Panc1 (cell line): ENCODE data around the gene NXPH4.

Source experiments
- POLR2AphosphoS5 ChIP-seq: IDR thresholded peaks from 2 replicates; pipeline ENCODE4 v1.6.1; 2012; ENCODE audit warnings: mild to moderate bottlenecking, low read depth, low read length, moderate library complexity
- SIN3A ChIP-seq: IDR thresholded peaks from 2 replicates; pipeline ENCODE4 v1.6.1; 2012; ENCODE audit warnings: low read depth, mild to moderate bottlenecking, low read length, moderate library complexity, borderline replicate concordance; ENCODE audit not compliant: insufficient read depth
- TCF7L2 ChIP-seq: IDR thresholded peaks from 2 replicates; pipeline ENCODE4 v1.6.1; 2011; ENCODE audit warnings: mild to moderate bottlenecking, low read depth, low read length, inconsistent platforms
- TF ChIP-seq, protein P1 (sequence below): fragments of 450-650 bp; IDR thresholded peaks from 2 replicates; pipeline ENCODE4 v1.5.1; 2017; ENCODE audit warnings: mild to moderate bottlenecking
- TF ChIP-seq, protein P2 (sequence below), 2 experiments: IDR thresholded peaks; 2 replicates each; pipeline ENCODE4 v1.6.1; 2011 to 2012; ENCODE audit warnings: low read depth in 2 of 2, control low read depth in 1 of 2, low read length in 1 of 2, mild to moderate bottlenecking in 1 of 2, moderate library complexity in 1 of 2; ENCODE audit not compliant: insufficient read depth in 1 of 2

DNA sequence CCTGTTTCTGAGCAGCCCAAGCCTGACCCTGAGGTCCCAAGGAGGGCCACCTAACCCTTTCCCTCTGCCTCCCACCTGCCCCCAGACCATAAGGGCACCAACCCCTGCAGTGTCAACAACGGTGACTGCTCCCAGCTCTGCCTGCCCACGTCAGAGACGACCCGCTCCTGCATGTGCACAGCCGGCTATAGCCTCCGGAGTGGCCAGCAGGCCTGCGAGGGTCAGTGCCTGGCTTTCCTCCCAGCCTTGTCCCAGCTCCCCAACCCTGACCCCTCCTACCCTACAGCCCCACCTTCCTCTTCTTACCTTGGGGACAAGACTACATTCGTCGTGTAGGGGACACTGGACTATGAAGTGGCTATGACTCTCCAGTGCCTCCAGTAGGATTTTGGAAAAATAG is 35.5 kb upstream of the NXPH4 start:
- TF ChIP-seq, protein P1, sequence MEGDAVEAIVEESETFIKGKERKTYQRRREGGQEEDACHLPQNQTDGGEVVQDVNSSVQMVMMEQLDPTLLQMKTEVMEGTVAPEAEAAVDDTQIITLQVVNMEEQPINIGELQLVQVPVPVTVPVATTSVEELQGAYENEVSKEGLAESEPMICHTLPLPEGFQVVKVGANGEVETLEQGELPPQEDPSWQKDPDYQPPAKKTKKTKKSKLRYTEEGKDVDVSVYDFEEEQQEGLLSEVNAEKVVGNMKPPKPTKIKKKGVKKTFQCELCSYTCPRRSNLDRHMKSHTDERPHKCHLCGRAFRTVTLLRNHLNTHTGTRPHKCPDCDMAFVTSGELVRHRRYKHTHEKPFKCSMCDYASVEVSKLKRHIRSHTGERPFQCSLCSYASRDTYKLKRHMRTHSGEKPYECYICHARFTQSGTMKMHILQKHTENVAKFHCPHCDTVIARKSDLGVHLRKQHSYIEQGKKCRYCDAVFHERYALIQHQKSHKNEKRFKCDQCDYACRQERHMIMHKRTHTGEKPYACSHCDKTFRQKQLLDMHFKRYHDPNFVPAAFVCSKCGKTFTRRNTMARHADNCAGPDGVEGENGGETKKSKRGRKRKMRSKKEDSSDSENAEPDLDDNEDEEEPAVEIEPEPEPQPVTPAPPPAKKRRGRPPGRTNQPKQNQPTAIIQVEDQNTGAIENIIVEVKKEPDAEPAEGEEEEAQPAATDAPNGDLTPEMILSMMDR: no peak
- TF ChIP-seq, protein P2, sequence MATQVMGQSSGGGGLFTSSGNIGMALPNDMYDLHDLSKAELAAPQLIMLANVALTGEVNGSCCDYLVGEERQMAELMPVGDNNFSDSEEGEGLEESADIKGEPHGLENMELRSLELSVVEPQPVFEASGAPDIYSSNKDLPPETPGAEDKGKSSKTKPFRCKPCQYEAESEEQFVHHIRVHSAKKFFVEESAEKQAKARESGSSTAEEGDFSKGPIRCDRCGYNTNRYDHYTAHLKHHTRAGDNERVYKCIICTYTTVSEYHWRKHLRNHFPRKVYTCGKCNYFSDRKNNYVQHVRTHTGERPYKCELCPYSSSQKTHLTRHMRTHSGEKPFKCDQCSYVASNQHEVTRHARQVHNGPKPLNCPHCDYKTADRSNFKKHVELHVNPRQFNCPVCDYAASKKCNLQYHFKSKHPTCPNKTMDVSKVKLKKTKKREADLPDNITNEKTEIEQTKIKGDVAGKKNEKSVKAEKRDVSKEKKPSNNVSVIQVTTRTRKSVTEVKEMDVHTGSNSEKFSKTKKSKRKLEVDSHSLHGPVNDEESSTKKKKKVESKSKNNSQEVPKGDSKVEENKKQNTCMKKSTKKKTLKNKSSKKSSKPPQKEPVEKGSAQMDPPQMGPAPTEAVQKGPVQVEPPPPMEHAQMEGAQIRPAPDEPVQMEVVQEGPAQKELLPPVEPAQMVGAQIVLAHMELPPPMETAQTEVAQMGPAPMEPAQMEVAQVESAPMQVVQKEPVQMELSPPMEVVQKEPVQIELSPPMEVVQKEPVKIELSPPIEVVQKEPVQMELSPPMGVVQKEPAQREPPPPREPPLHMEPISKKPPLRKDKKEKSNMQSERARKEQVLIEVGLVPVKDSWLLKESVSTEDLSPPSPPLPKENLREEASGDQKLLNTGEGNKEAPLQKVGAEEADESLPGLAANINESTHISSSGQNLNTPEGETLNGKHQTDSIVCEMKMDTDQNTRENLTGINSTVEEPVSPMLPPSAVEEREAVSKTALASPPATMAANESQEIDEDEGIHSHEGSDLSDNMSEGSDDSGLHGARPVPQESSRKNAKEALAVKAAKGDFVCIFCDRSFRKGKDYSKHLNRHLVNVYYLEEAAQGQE (IDR thresholded peaks at IDR 0.05; ENCODE audit: insufficient read depth in 1 of 2, low read depth in 2 of 2, low read length in 1 of 2): no peak
- TF ChIP-seq TCF7L2 (no peak), POLR2AphosphoS5 (no peak), SIN3A (no peak)
